Stimulated activated naive B cell treated with anti-CD40 and anti-IgM and Interleukin-4, amounts not matched to agents 10 μg/mL and 1 μg/mL and 100 μg/mL, for 72 hours (primary cell): ENCODE measurements around the gene TRNP1.
A peak's percentile ranks its signal among the peaks of the same experiment; 100 is the strongest.

Experiments used
- ATAC-seq, 2 donors: fragments of 150-1000 bp; cut with Tn5 transposase; replicated peaks; 2 replicates each; pipeline ENCODE4 v1.10.0; 2021; ENCODE audit warnings: moderate library complexity in 1 of 2
- DNase-seq: peaks from one replicate; pipeline ENCODE4 v3.0.0; 2021
- H3K27ac Mint-ChIP-seq: one replicate; pipeline ENCODE4 v1.8.0; 2022; ENCODE audit warnings: mild to moderate bottlenecking, mixed read lengths
- H3K27me3 Mint-ChIP-seq, 2 donors: one replicate each; pipeline ENCODE4 v1.8.0; 2022; ENCODE audit warnings: mixed read lengths in 2 of 2
- H3K36me3 Mint-ChIP-seq, 2 donors: one replicate each; pipeline ENCODE4 v1.8.0; 2022; ENCODE audit warnings: mixed read lengths in 2 of 2, mild to moderate bottlenecking in 1 of 2
- H3K4me1 Mint-ChIP-seq, 2 donors: one replicate each; pipeline ENCODE4 v1.8.0; 2022; ENCODE audit warnings: mixed read lengths in 2 of 2, mild to moderate bottlenecking in 1 of 2
- H3K4me3 Mint-ChIP-seq, 2 donors: one replicate each; pipeline ENCODE4 v1.8.0; 2022; ENCODE audit warnings: mild to moderate bottlenecking in 2 of 2, mixed read lengths in 2 of 2, moderate library complexity in 1 of 2
- H3K9me3 Mint-ChIP-seq, 2 donors: one replicate each; pipeline ENCODE4 v1.8.0; 2022; ENCODE audit warnings: mixed read lengths in 2 of 2, mild to moderate bottlenecking in 1 of 2

The TRNP1 gene

DNA sequence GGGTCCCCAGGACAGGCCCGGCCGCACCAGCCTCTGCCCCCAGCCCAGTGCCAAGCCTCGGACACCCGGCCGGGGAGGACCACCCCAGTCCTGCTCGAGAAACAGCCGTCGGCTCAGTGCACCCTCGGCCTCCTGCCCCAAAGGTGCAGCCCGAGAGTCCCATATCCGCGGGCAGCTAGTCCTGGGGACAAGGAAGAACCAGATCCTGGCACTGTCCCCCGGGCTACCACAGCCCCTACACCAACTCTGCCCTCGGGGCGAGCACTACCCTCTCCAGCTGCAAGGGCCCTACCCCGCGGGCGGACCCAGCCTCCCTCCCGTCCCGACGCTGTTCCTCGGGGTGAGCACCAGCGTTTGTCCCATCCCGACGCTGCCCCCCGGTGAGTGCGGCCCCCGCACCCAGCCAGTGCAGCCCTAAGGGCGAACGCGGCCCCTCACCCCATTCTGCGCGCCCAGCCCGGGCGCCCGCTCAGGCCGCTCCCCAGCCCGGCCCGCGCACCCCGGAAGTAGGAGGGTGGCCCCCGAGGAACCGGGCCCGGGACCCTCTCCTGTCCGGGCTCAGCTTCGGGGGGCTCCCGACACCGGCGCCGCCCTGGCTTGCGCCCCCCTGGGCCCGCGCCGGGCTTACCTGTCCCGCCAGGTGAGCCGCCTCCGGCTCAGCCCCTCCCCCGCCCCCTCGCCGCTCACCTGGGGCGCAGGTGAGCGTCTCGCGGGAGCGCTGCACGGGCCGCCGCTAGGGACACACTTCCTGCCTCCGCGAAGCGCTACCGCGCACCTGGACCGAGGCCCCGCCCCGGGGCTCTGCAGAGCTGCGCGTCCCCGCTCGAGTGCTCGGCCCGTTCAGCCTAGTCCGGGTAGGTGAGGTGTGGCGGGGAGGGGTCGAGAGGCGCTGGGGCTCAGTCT lies 33.5 kb upstream of the TRNP1 start, which contains the start of gene KDF1:
KDF1 (minus strand) TSS at position 747 of the 903 bp plus-strand sequence. CDS start 8,088 bp downstream, outside the sequence.
- ATAC-seq (peak; percentile 83 to 85), DNase-seq (peak; percentile 10)
- peaks cover 7 to 13% of the 10 kb centered on the region in 2 donors for H3K36me3 Mint-ChIP-seq
- H3K27me3 Mint-ChIP-seq: peaks cover 20 to 42% of the 10 kb centered on the region in 2 donors
- peaks cover 10 to 18% of the 10 kb centered on the region in 2 donors for H3K4me1 Mint-ChIP-seq
- H3K9me3 Mint-ChIP-seq: peaks cover 0 to 2% of the 10 kb centered on the region in 2 donors
- H3K4me3 Mint-ChIP-seq: peak within 1 kb of the TSS; percentile 76 to 85
- H3K27ac Mint-ChIP-seq: peak within 1 kb of the TSS; percentile 93

DNA sequence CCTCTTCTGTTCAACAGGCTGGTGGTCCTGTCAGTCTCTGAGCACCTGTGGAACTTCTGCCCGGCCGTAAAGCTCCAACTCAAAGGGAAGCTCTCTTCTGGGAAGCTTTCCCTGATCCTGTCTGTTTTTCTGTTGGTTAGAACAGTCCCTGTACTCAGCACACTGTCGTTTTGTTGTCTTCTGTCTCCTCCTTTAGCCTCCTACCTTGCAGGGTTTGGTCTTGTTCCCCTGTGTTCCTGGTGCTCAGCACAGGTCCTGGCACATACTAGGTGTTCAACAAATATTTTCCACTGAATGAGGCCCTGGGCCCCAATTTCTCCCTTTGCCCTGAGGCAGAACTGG lies 32.9 kb upstream of the TRNP1 start:
- peaks cover 0 to 2% of the 10 kb centered on the region in 2 donors for H3K9me3 Mint-ChIP-seq
- H3K36me3 Mint-ChIP-seq: peaks cover 6 to 12% of the 10 kb centered on the region in 2 donors
- peaks cover 22 to 38% of the 10 kb centered on the region in 2 donors for H3K27me3 Mint-ChIP-seq
- peak overlapping the region; percentile 76 to 85 for H3K4me3 Mint-ChIP-seq
- peaks cover 10 to 18% of the 10 kb centered on the region in 2 donors for H3K4me1 Mint-ChIP-seq
- ATAC-seq: peak in 1 of 2 donors; percentile 4
- DNase-seq: no peak
- peak overlapping the region; percentile 93 for H3K27ac Mint-ChIP-seq

DNA sequence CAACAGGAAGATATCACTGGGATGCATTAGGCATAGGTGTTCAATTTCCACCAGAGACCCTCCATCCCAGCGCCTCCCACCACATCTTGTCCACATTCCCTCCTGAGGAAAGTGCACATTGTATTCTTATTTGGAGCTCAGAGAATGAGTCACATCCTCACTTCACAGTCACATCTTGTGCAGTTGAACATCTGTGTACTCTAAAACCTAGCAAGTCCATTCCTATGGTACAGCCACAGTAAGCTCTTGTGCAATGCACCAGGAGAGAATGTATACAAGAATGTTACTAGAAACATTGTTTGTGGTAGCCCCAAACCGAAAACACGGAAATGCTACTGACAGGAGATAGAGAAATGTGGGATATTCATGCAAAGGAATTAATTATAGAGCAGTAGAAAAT lies 31.7 kb upstream of the TRNP1 start:
- H3K4me1 Mint-ChIP-seq: peaks cover 13 to 23% of the 10 kb centered on the region in 2 donors
- no peak overlapping the region for H3K27ac Mint-ChIP-seq
- peaks cover 31 to 48% of the 10 kb centered on the region in 2 donors for H3K27me3 Mint-ChIP-seq
- peaks cover 2 to 4% of the 10 kb centered on the region in 2 donors for H3K36me3 Mint-ChIP-seq
- ATAC-seq (no peak), DNase-seq (no peak)
- H3K9me3 Mint-ChIP-seq: no peaks in the 10 kb centered on the region
- H3K4me3 Mint-ChIP-seq: no peak overlapping the region

DNA sequence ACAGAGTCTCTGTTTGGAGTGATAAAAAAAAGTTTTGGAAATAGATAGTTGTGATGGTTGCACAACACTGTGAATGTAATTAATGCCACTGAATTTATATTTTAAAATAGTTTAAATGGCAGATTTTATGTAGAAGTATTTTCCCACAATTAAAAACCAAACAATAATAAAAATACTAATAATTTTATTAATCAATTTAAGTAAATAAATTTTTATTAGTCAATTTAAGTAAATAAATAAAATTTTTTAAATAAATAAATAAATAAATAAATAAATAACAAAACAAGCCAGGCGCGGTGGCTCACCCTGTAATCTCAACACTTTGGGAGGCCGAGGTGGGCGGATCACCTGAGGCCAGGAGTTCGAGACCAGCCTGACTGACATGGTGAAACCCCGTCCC lies 28.3 kb upstream of the TRNP1 start:
- H3K4me3 Mint-ChIP-seq: no peak overlapping the region
- H3K36me3 Mint-ChIP-seq: peaks cover 0 to 2% of the 10 kb centered on the region in 2 donors

DNA sequence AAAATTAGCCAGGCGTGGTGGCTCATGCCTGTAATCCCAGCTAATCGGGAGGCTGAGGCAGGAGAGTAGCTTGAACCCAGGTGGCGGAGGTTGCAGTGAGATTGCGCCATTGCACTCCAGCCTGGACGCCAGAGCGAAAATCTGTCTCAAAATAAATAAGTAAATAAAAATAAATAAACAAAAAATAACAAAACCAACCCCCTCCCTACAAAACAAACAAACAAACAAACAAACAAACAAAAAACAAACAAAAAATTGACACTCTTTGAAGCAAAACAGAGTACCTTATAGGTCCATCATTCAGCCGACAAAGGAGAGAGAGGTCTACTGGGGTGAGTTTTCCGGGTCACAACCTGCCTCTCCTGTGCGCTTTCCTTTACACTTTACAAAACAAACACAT lies 27.9 kb upstream of the TRNP1 start:
- H3K4me3 Mint-ChIP-seq: no peak overlapping the region
- H3K27me3 Mint-ChIP-seq: peaks cover 38 to 42% of the 10 kb centered on the region in 2 donors
- ATAC-seq (no peak), DNase-seq (no peak)
- H3K9me3 Mint-ChIP-seq: no peaks in the 10 kb centered on the region
- H3K27ac Mint-ChIP-seq: no peak overlapping the region
- H3K36me3 Mint-ChIP-seq: peaks cover 0 to under 1% of the 10 kb centered on the region in 2 donors
- peaks cover 7 to 9% of the 10 kb centered on the region in 2 donors for H3K4me1 Mint-ChIP-seq

More for the DNA sequence above, 28.3 kb upstream of the TRNP1 start:
- Mint-ChIP-seq H3K4me1 (peaks cover 10 to 13% of the 10 kb centered on the region in 2 donors), H3K9me3 (no peaks in the 10 kb centered on the region), H3K27me3 (peaks cover 37 to 42% of the 10 kb centered on the region in 2 donors), H3K27ac (no peak overlapping the region)
- DNase-seq (no peak), ATAC-seq (no peak)

DNA sequence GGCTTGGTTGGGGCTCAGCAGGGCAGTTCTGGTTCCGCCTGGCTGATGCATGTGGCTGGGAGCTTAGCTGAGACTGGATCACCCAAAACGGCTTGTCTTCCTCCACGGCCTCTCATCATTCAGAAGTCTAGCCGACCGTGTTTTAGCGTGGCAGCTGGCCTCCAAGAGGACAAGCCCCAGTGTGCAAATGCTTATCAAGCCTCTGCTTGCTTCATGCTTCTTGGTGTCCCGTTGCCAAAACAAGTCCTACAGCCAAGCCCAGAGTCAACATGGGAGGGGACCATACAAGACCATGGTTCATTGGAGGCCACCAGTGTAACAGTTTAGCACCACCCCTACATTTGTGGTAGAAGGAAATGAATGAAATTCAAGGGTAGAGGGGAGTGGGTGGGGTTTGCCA lies 22.7 kb upstream of the TRNP1 start:
- H3K36me3 Mint-ChIP-seq: no peaks in the 10 kb centered on the region
- H3K4me1 Mint-ChIP-seq: peaks cover 6 to 11% of the 10 kb centered on the region in 2 donors
- DNase-seq: no peak

DNA sequence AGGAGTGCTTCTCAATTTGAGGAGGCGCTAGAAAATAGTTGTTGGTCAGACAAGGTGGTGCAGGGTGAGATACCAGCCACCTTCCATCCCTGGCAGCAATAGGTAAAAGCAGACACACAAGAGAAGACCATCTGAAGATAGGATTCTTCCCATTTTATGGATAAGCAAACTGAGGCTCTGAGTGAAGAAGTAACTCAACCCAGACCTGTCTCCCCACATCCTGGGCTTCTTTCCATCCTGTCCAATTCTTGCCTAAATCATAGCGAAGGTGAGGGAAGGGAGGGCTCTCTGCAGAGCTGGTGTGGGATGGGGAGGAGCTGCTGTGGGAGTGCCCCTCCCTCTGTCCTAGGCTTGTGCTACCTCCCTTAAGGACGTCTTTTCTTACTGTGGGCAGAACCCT lies 21.9 kb upstream of the TRNP1 start:
- H3K27me3 Mint-ChIP-seq: peaks cover 28 to 29% of the 10 kb centered on the region in 2 donors
- no peak overlapping the region for H3K4me3 Mint-ChIP-seq
- ATAC-seq: no peak
- no peak overlapping the region for H3K27ac Mint-ChIP-seq
- peaks cover 4 to 10% of the 10 kb centered on the region in 2 donors for H3K4me1 Mint-ChIP-seq
- DNase-seq: no peak
- H3K36me3 Mint-ChIP-seq: no peaks in the 10 kb centered on the region
- no peaks in the 10 kb centered on the region for H3K9me3 Mint-ChIP-seq

More for the DNA sequence above, 22.7 kb upstream of the TRNP1 start:
- peaks cover 33 to 36% of the 10 kb centered on the region in 2 donors for H3K27me3 Mint-ChIP-seq
- no peak overlapping the region for H3K4me3 Mint-ChIP-seq
- H3K27ac Mint-ChIP-seq: no peak overlapping the region
- H3K9me3 Mint-ChIP-seq: no peaks in the 10 kb centered on the region
- ATAC-seq: no peak

DNA sequence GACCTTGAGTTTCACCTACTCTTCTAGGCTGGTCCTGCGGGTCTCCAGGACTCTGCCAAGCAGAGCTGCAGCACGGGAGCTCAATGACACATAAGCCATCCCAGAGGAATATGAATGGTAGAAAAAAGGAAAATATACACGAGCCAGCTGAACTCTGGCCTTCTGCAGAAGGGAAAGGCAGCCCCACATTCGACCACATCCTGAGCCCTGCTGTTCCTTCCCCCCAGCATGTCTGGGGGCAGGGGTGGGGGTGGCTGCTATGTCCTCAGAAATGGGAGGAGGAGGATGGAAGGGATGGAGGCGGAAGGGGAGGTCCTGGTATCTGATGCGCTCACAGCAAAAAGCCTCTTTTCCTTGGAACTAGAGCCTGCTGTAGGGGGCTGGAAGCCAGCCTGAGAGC lies 21.1 kb upstream of the TRNP1 start:
- no peaks in the 10 kb centered on the region for H3K9me3 Mint-ChIP-seq
- H3K27ac Mint-ChIP-seq: no peak overlapping the region
- peaks cover 25 to 26% of the 10 kb centered on the region in 2 donors for H3K27me3 Mint-ChIP-seq
- H3K36me3 Mint-ChIP-seq: no peaks in the 10 kb centered on the region
- no peak for DNase-seq
- H3K4me1 Mint-ChIP-seq: peaks cover 0 to 7% of the 10 kb centered on the region in 2 donors
- ATAC-seq: no peak
- no peak overlapping the region for H3K4me3 Mint-ChIP-seq

DNA sequence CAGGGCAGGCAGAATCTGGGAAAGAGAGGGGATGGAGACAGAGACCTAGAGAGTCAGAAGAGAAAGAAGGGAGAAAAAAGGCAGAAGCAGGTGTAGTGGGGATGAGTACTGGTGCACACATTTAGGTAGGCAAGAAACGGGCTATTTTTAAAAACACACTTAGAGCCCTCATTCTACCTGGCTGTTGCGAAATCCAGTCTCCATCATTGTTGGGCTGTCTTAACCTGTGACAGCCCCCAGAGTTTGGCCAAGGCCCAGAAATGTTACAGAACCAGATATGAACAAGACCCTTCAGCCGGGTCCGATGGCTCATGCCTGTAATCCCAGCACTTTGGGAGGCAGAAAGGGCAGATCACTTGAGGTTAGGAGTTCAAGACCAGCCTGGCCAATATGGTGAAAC lies 20.7 kb upstream of the TRNP1 start:
- peaks cover 25 to 26% of the 10 kb centered on the region in 2 donors for H3K27me3 Mint-ChIP-seq
- H3K4me1 Mint-ChIP-seq: peaks cover 0 to 7% of the 10 kb centered on the region in 2 donors
- no peaks in the 10 kb centered on the region for H3K9me3 Mint-ChIP-seq
- no peak for DNase-seq
- H3K36me3 Mint-ChIP-seq: no peaks in the 10 kb centered on the region
- H3K27ac Mint-ChIP-seq: no peak overlapping the region
- no peak for ATAC-seq
- no peak overlapping the region for H3K4me3 Mint-ChIP-seq

DNA sequence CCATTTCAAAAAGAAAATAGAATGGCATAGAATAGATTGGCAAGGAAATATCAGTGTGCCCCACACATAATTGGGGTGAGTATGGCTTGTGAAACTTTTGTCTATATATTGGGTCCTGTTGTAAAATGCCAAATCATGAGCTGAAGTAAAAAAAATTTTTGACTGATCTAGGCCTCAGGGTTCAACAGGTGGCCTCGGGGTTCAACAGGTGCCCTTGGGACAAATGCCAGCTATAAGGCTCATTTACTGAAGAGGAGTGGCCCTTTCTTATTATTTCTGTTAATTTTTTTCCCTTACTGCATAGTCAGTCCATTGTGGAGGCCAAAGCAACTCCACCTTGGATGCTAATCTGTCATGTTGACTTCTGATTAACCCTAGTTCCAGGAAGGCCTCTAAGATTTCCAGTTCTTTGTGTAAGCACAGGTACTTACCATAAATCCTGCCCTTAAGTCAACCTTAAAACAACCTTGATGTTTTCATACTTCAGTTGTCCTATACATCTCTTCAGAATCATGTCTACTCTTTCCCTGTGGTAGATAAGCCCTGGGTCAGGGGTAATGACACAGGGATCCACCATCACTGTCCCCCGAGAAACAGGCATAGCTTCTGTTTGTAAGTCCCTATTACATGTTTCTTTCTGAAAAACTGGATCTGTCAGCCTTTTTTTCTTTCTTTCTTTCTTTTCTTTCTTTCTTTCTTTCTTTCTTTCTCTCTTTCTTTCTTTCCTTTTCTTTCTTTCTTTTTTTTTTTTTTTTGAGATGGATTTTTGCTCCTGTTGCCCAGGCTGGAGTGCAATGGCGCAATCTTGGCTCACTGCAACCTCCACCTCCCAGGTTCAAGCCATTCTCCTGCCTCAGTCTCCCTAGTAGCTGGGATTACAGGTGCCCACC lies 16.6 kb upstream of the TRNP1 start:
- Mint-ChIP-seq H3K4me1 (peaks cover 0 to 7% of the 10 kb centered on the region in 2 donors), H3K27me3 (peaks cover 15 to 27% of the 10 kb centered on the region in 2 donors), H3K9me3 (no peaks in the 10 kb centered on the region), H3K36me3 (peaks cover 0 to 3% of the 10 kb centered on the region in 2 donors), H3K27ac (no peak overlapping the region), H3K4me3 (no peak overlapping the region)
- no peak for DNase-seq
- no peak for ATAC-seq

DNA sequence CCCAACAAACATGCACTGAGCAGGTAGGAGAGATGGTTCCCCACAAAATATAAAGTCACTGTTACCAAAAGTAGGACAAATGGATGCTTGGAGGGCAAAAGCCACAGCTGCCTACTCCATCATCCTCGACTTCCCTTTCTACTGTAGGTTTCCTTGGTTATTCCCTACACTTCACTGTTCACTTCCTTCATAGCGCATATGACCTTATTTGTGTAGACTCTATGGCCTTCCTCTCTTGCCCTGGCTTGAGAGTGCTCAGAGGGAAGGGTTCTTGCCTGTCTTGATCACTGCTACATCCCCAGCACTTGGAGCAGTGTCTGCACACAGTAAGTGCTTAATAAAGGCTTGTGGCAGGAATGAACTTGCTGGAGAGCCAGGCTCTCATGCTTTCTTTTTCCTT lies 14.6 kb upstream of the TRNP1 start:
- DNase-seq (no peak), ATAC-seq (no peak)
- no peaks in the 10 kb centered on the region for H3K4me1 Mint-ChIP-seq
- no peak overlapping the region for H3K4me3 Mint-ChIP-seq
- no peak overlapping the region for H3K27ac Mint-ChIP-seq
- H3K36me3 Mint-ChIP-seq: peaks cover 0 to 3% of the 10 kb centered on the region in 2 donors
- H3K27me3 Mint-ChIP-seq: peaks cover 13 to 22% of the 10 kb centered on the region in 2 donors
- no peaks in the 10 kb centered on the region for H3K9me3 Mint-ChIP-seq

DNA sequence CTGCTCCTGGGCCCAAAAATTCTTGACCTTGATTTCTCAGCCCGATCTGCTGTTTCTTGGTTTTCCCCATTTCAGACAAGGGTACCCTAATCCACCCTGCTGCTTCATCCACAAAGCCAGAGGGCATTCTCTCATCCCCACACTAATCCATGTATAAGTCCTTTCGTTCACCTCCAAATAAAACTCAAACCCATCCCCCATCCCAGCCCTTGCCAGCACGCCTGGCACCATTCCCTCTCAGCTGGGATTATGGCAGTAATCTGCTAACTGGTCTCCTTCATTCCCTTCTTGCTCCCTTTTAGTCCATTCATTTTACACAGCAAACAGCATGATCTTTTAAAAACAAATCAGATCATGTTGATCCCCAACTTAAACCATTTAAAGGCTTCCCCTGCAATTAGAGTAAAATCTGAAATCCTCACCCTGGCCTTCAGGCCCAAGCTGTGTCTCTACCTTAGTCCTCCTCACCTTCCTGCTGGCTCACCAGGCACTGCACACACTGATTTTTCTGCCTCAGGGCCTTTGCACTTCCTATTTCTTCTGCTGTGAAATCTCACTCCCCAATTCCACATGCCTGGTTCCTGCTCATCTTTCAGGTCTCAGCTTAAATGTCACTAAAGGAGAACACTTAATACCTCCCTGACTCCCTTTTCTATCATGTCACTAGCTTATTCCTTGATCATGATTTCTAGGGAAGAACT lies 12.2 kb upstream of the TRNP1 start:
- Mint-ChIP-seq H3K4me3 (no peak overlapping the region), H3K4me1 (no peaks in the 10 kb centered on the region)
- no peak for DNase-seq

DNA sequence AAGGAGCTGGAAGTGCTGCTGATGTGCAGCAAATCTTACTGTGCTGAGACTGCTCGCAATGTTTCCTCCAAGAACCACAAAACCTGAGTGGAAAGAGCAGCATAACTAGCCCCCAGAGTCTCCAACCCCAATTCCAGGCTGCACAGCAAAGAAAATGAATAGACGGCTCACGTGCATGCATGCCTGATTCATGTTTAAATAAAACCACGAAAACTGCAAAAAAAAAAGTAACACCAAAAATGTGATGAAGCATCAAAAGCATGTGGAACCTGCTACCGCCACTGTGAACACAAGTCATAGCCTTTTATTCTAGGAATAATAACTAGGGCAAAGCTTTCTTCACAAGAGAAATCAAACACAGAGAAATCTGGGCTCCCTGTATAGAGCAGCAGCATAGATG lies 9.6 kb upstream of the TRNP1 start:
- ATAC-seq (no peak), DNase-seq (no peak)
- peaks cover 14 to 28% of the 10 kb centered on the region in 2 donors for H3K27me3 Mint-ChIP-seq
- no peak overlapping the region for H3K4me3 Mint-ChIP-seq
- H3K27ac Mint-ChIP-seq: no peak overlapping the region
- peaks cover 0 to 3% of the 10 kb centered on the region in 2 donors for H3K36me3 Mint-ChIP-seq
- no peaks in the 10 kb centered on the region for H3K9me3 Mint-ChIP-seq
- no peaks in the 10 kb centered on the region for H3K4me1 Mint-ChIP-seq

More for the DNA sequence above, 12.2 kb upstream of the TRNP1 start:
- H3K27me3 Mint-ChIP-seq: peaks cover 14 to 25% of the 10 kb centered on the region in 2 donors
- no peak for ATAC-seq
- H3K27ac Mint-ChIP-seq: no peak overlapping the region
- H3K36me3 Mint-ChIP-seq: peaks cover 0 to 3% of the 10 kb centered on the region in 2 donors
- H3K9me3 Mint-ChIP-seq: no peaks in the 10 kb centered on the region

DNA sequence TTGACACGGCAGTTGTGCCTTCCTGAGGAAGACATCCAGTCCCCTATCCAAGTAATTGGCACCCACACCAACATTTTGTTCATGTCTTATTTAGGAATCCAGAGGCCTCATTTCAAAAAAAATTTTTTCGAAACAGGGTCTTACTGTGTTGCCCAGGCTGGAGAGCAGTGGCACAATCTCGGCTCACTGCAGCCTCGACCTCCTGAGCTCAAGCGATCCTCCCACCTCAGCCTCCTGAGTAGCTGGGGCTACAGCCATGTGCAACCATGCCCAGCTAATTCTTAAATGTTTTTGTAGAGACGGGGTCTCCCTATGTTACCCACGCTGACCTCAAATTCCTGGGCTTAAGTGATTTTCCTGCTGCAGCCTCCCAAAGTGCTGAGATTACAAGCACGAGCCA lies 9.2 kb upstream of the TRNP1 start:
- DNase-seq (no peak), ATAC-seq (no peak)
- Mint-ChIP-seq H3K27ac (no peak overlapping the region), H3K9me3 (no peaks in the 10 kb centered on the region), H3K36me3 (peaks cover 0 to 3% of the 10 kb centered on the region in 2 donors), H3K27me3 (peaks cover 14 to 25% of the 10 kb centered on the region in 2 donors), H3K4me3 (no peak overlapping the region), H3K4me1 (no peaks in the 10 kb centered on the region)
